KMS-11 (cell line): ENCODE results near the gene RPL7L1.
A peak's percentile ranks its signal among the peaks of the same experiment; 100 is the strongest.

Experiments used
- H2AFZ ChIP-seq: fragments of 200-600 bp; sonication (generic); 2 replicates; pipeline ENCODE4 v1.6.1; 2016; ENCODE audit warnings: antibody characterized with exemption, mixed run types, low read depth
- H3K27ac ChIP-seq: fragments of 200-600 bp; sonication (generic); 2 replicates; pipeline ENCODE4 v1.6.1; 2016; ENCODE audit warnings: mild to moderate bottlenecking, mixed run types
- H3K27me3 ChIP-seq: fragments of 200-600 bp; sonication (generic); 2 replicates; pipeline ENCODE4 v1.6.1; 2017; ENCODE audit warnings: mild to moderate bottlenecking, low read depth, mixed run types, moderate library complexity; ENCODE audit not compliant: insufficient read depth
- H3K36me3 ChIP-seq: fragments of 200-600 bp; sonication (generic); 2 replicates; pipeline ENCODE4 v1.6.1; 2017; ENCODE audit warnings: mild to moderate bottlenecking, mixed run types; ENCODE audit not compliant: insufficient read depth
- H3K4me1 ChIP-seq: fragments of 200-600 bp; sonication (generic); 2 replicates; pipeline ENCODE4 v1.6.1; 2016; ENCODE audit warnings: mild to moderate bottlenecking, low read depth, mixed run types; ENCODE audit not compliant: poor library complexity, severe bottlenecking
- H3K4me2 ChIP-seq: fragments of 200-600 bp; sonication (generic); 2 replicates; pipeline ENCODE4 v1.7.0; 2016; ENCODE audit warnings: mild to moderate bottlenecking, mixed run types
- H3K4me3 ChIP-seq: fragments of 200-600 bp; sonication (generic); IDR thresholded peaks from 2 replicates; pipeline ENCODE4 v1.6.1; 2017; ENCODE audit warnings: low read depth, low read length, mixed read lengths; ENCODE audit not compliant: insufficient read depth
- H3K79me2 ChIP-seq: fragments of 200-600 bp; sonication (generic); 2 replicates; pipeline ENCODE4 v1.6.1; 2016; ENCODE audit warnings: low read depth, mixed run types; ENCODE audit not compliant: insufficient read depth
- H3K9ac ChIP-seq: fragments of 200-600 bp; sonication (generic); 2 replicates; pipeline ENCODE4 v1.6.1; 2016; ENCODE audit warnings: mild to moderate bottlenecking, mixed run types
- H4K20me1 ChIP-seq: fragments of 200-600 bp; sonication (generic); 2 replicates; pipeline ENCODE4 v1.6.1; 2016; ENCODE audit warnings: mild to moderate bottlenecking, mixed run types; ENCODE audit not compliant: insufficient read depth
- CTCF ChIP-seq: fragments of 200-600 bp; sonication (generic); conservative IDR thresholded peaks from 2 replicates; pipeline ENCODE4 v1.6.1; 2017; ENCODE audit warnings: low read depth, mild to moderate bottlenecking, antibody characterized with exemption, low read length, moderate library complexity, mixed read lengths

RPL7L1 gene

DNA sequence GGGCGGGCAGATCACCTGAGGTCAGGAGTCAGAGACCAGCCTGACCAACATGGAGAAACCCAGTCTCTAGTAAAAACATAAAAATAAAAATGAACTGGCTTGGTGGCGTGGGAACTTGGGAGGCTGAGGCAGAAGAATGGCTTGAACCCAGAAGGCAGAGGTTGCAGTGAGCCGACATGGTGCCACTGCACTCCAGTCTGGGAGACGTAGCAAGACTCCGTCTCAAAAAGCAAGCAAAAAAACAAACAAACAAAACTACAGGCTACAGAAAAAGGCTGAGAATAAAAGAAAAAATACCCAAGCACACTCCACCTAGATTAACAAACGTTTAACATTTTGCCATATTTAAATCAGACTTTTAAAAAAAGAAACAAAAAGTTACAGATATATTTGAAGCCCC lies 42.4 kb downstream of the RPL7L1 start:
- Histone ChIP-seq H3K4me2 (no peak overlapping the region), H3K27ac (no peak overlapping the region), H3K27me3 (no peaks in the 10 kb centered on the region), H3K9ac (no peak overlapping the region), H3K4me1 (no peaks in the 10 kb centered on the region), H3K4me3 (no peak overlapping the region), H3K79me2 (no peaks in the 10 kb centered on the region), H4K20me1 (no peaks in the 10 kb centered on the region), H2AFZ (no peak overlapping the region), H3K36me3 (no peaks in the 10 kb centered on the region)
- TF ChIP-seq CTCF, result no peak

DNA sequence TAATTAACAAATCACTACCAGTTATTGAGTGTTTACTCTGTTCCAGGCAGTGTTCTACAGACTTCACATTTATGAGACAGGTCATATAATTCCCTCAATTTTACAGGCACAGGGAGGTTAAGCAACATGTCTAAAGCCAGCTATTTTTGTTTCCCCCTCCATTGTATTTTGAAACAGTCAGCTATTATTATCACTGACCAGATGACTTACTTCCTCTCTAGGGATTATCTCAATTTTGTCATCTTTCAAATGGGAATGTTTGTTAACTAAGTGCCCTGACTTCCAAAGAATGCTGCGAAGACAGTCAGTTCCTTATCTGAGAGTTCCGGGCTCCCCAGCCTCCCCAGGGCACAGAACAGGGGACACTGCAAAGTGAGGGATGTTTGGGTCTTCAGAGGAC lies 44.2 kb downstream of the RPL7L1 start:
- no peaks in the 10 kb centered on the region for H3K36me3 ChIP-seq
- no peak overlapping the region for H3K4me3 ChIP-seq
- no peaks in the 10 kb centered on the region for H3K27me3 ChIP-seq
- TF ChIP-seq CTCF, result no peak
- no peaks in the 10 kb centered on the region for H4K20me1 ChIP-seq
- no peak overlapping the region for H3K27ac ChIP-seq
- no peak overlapping the region for H3K4me2 ChIP-seq
- no peaks in the 10 kb centered on the region for H3K79me2 ChIP-seq
- H2AFZ ChIP-seq, result no peak overlapping the region
- no peak overlapping the region for H3K9ac ChIP-seq
- H3K4me1 ChIP-seq, result peaks cover 7% of the 10 kb centered on the region

GRCh38 chr6:42925248-42925857 lies 45.9 kb downstream of the RPL7L1 start:
- Histone ChIP-seq H3K9ac (no peak overlapping the region), H2AFZ (no peak overlapping the region), H3K27ac (no peak overlapping the region), H3K27me3 (no peaks in the 10 kb centered on the region), H3K4me3 (no peak overlapping the region), H4K20me1 (no peaks in the 10 kb centered on the region), H3K4me1 (peaks cover 7% of the 10 kb centered on the region), H3K79me2 (peaks cover 3% of the 10 kb centered on the region; the same call in 1 of the 2 replicates), H3K36me3 (no peaks in the 10 kb centered on the region), H3K4me2 (no peak overlapping the region)
- no peak for TF ChIP-seq CTCF

DNA sequence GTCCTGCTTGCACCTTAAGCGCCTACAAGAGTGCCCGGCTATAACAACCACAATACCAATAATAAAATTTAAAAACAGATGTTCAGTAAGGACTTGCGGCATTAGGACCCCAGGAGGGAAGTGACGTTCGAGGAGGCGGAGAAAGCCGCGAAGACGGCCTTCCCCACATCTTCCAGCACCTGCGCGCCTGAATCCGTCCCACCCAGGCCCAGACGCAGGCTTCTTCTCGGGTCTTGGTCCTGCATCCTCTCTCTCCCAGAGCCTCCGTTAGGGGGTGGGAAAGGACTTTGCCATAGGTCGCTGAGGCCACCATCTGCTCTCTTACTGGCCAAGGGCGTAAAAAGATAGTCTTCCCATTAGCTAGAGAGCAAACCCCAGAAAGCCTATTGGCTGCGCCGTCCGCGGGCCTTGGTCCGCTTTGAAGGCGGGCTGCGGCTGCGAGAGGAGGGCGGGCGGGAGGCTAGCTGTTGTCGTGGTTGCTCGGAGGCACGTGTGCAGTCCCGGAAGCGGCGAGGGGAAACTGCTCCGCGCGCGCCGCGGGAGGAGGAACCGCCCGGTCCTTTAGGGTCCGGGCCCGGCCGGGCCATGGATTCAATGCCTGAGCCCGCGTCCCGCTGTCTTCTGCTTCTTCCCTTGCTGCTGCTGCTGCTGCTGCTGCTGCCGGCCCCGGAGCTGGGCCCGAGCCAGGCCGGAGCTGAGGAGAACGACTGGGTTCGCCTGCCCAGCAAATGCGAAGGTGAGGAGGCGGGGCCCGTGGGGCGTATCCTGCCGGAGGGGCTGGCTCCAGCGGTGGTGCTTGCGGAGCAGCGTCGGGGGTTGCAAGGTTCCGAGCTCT lies 49.8 kb downstream of the RPL7L1 start, which contains the start of gene CNPY3:
TSS of gene CNPY3 (plus strand) at position 495 of the 835 bp plus-strand sequence. CDS start at position 586, 91 bp downstream.
- Histone ChIP-seq H4K20me1 (no peaks in the 10 kb centered on the region), H3K36me3 (no peaks in the 10 kb centered on the region), H3K79me2 (peaks cover 34% of the 10 kb centered on the region), H3K4me3 (no peak within 1 kb of the TSS), H3K27ac (peak within 1 kb of the TSS; percentile 86), H3K27me3 (no peaks in the 10 kb centered on the region), H3K4me1 (peaks cover 18% of the 10 kb centered on the region), H2AFZ (peak within 1 kb of the TSS; percentile 61), H3K4me2 (peak within 1 kb of the TSS; percentile 85), H3K9ac (peak within 1 kb of the TSS; percentile 54)
- TF ChIP-seq CTCF, result no peak
